K562 (cell line): ENCODE measurements around the gene HIF1A. TPM values are rescaled to one million over a fixed set of nuclear protein-coding genes. Genes with fewer than 3 reads are reported as not detected.

Experiments used
- ARNT ChIP-seq, 2 experiments: fragments of 450-650 bp; IDR thresholded peaks; 2 replicates each; pipeline ENCODE4 v1.6.1; 2016; ENCODE audit warnings: mild to moderate bottlenecking in 1 of 2
- ATF7 ChIP-seq: fragments of 450-650 bp; IDR thresholded peaks from 2 replicates; pipeline ENCODE4 v1.7.1; 2014; ENCODE audit warnings: mild to moderate bottlenecking, moderate library complexity
- CBX1 ChIP-seq: sonication (generic); IDR thresholded peaks from 2 replicates; pipeline ENCODE4 v1.6.1; 2016; ENCODE audit warnings: antibody characterized with exemption, low read depth, mild to moderate bottlenecking
- CBX3 ChIP-seq, 2 experiments: IDR thresholded peaks; 1 replicate in 1 of 2; 2 replicates in 1 of 2; pipeline ENCODE4 v1.6.1; 2012; ENCODE audit warnings: inconsistent platforms in 2 of 2, low read length in 2 of 2, borderline replicate concordance in 1 of 2, control low read depth in 1 of 2
- CHAMP1 ChIP-seq: fragments of 450-650 bp; IDR thresholded peaks from 2 replicates; pipeline ENCODE4 v1.6.1; 2016; ENCODE audit warnings: mild to moderate bottlenecking
- CXXC5 ChIP-seq: fragments of 250-450 bp; sonication (Bioruptor Pico); IDR thresholded peaks from 2 replicates; pipeline ENCODE4 v1.8.0; 2022; ENCODE audit warnings: inconsistent platforms, mild to moderate bottlenecking, moderate library complexity
- EGR1 ChIP-seq: fragments of 450-650 bp; conservative IDR thresholded peaks from 2 replicates; pipeline ENCODE4 v1.6.1; 2017; ENCODE audit warnings: mild to moderate bottlenecking
- ETV5 ChIP-seq: sonication (generic); formaldehyde crosslinking; IDR thresholded peaks from 2 replicates; pipeline ENCODE4 v1.4.0; 2020; ENCODE audit warnings: low read depth, mild to moderate bottlenecking, missing genetic modification reagents
- KDM5B ChIP-seq: fragments of 200-600 bp; sonication (generic); IDR thresholded peaks from 2 replicates; pipeline ENCODE4 v1.6.1; 2012; ENCODE audit warnings: low read depth, mild to moderate bottlenecking, moderate library complexity, low read length, control low read depth, inconsistent platforms; ENCODE audit not compliant: insufficient replicate concordance
- MEIS2 ChIP-seq: fragments of 450-650 bp; IDR thresholded peaks from 2 replicates; pipeline ENCODE4 v1.6.1; 2014; ENCODE audit warnings: mild to moderate bottlenecking; ENCODE audit not compliant: partially characterized antibody
- NFIC ChIP-seq: fragments of 450-650 bp; IDR thresholded peaks from 2 replicates; pipeline ENCODE4 v1.6.1; 2017; ENCODE audit warnings: mild to moderate bottlenecking, inconsistent platforms
- PHF8 ChIP-seq: fragments of 200-600 bp; sonication (generic); IDR thresholded peaks from 2 replicates; pipeline ENCODE4 v1.6.1; 2012; ENCODE audit warnings: mixed run types, mild to moderate bottlenecking, inconsistent platforms, low read length, moderate library complexity, borderline replicate concordance
- PML ChIP-seq: IDR thresholded peaks from 2 replicates; pipeline ENCODE4 v1.6.1; 2012; ENCODE audit warnings: low read length, inconsistent platforms
- POLR2AphosphoS5 ChIP-seq: IDR thresholded peaks from 2 replicates; pipeline ENCODE4 v1.6.1; 2011; ENCODE audit warnings: mild to moderate bottlenecking, low read depth, low read length, moderate library complexity; ENCODE audit not compliant: control insufficient read depth, insufficient read depth
- RBM25 ChIP-seq: fragments of 200-400 bp; formaldehyde crosslinking; IDR thresholded peaks from 2 replicates; pipeline ENCODE4 v1.6.1; 2018; ENCODE audit warnings: low read length, low read depth, moderate library complexity; ENCODE audit not compliant: severe bottlenecking
- SAFB ChIP-seq: fragments of 200-400 bp; formaldehyde crosslinking; IDR thresholded peaks from 2 replicates; pipeline ENCODE4 v1.6.1; 2017; ENCODE audit warnings: low read depth, low read length, borderline replicate concordance
- SMAD4 ChIP-seq: fragments of 250-450 bp; sonication (Bioruptor Pico); conservative IDR thresholded peaks from 2 replicates; pipeline ENCODE4 v1.8.0; 2021; ENCODE audit warnings: inconsistent platforms, mild to moderate bottlenecking, moderate library complexity
- SOX6 ChIP-seq: fragments of 450-650 bp; IDR thresholded peaks from 2 replicates; pipeline ENCODE4 v1.6.1; 2014; ENCODE audit warnings: mild to moderate bottlenecking
- TAF1 ChIP-seq: IDR thresholded peaks from 2 replicates; pipeline ENCODE4 v1.6.1; 2011; ENCODE audit warnings: mild to moderate bottlenecking, low read length, moderate library complexity; ENCODE audit not compliant: insufficient read depth, control insufficient read depth, severe bottlenecking; ENCODE audit errors: extremely low read depth
- TARDBP ChIP-seq: fragments of 450-650 bp; IDR thresholded peaks from 2 replicates; pipeline ENCODE4 v1.6.1; 2016
- TBP ChIP-seq: optimal IDR thresholded peaks from 2 replicates; pipeline ENCODE3; 2011; ENCODE audit warnings: low read depth, low read length, improper control_type of control experiment
- polyA plus RNA-seq, 8 experiments: library from polyadenylated mRNA; depleted of rRNA in 4 of 8; stranded (reverse) in 5 of 8; unstranded in 3 of 8; fragments of >200 nt; fragmentation: Nextera tagmentation in 2 of 8; fragmentation: Illumina TruSeq in 1 of 8; extraction: Ambion mirVana in 2 of 8; extraction: Trizol in 1 of 8; gene quantifications; 2 replicates each; pipeline versions ENCODE4 v1.2.1 to v1.2.3, GENCODE V29; 2011 to 2014; ENCODE audit warnings: inconsistent platforms in 1 of 8, missing spikeins in 1 of 8
- total RNA-seq, 7 experiments: library from RNA; depleted of rRNA in 6 of 7; stranded (reverse); fragments of >200 nt in 6 of 7; fragmentation: Illumina TruSeq in 2 of 7; extraction: Trizol in 2 of 7; gene quantifications; 2 replicates each; pipeline versions ENCODE4 v1.2.1 to v1.2.3, GENCODE V29; 2011 to 2021; ENCODE audit warnings: low replicate concordance in 1 of 7
- TF ChIP-seq, protein P1 (sequence below): fragments of 450-650 bp; IDR thresholded peaks from 2 replicates; pipeline ENCODE4 v1.7.0; 2016; ENCODE audit warnings: borderline replicate concordance
- TF ChIP-seq, protein P2 (sequence below): fragments of 200-800 bp; sonication (Bioruptor generic); IDR thresholded peaks from 2 replicates; pipeline ENCODE4 v1.6.1; 2017; ENCODE audit warnings: missing genetic modification characterization, missing compliant biosample characterization

Gene HIF1A
- total and polyA plus RNA-seq, 9 of the 15 experiments (the other 6 are each of a cell fraction or from before 2014, with no cell fraction given): 5.9 to 35.3 (median 24.2) TPM

DNA sequence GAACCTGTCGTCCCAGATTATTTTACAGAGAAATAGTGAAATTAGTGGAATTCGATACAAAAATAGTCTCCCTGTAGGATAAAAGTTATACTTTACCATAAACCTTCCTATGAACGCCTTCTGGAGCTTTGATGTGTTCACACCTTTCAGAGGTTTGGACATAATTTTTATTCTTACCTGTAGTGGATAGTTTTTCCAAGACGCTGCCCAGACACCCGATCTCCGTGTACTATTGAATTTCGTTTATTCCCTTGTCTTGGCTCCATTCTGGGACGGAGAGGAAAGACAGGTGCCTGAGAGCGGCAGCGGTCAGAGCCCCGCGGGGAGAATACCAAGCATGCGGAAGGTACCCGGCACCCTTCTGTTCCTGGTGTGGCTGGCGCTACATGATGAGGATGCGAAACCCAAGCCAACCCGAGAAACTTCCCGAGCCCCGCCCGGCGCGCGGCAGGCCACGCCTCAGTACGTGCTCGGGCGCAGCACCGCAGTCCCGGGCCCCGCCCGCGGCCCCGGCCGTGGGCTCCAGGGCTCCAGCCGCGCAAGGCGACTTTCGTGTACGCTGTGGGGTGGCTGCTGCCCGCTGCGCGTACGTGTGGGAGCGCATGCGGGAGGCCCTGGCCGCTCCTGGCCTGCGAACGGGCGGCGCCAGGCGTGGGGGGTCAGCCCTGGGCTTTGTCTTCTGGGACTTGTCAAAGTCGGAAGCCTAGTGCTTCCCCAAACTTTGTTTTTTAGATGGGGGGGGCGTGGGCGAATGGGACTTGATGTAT lies 55.6 kb downstream of the HIF1A start (continued):
- TF ChIP-seq SOX6: 0 out of 2 replicates have a peak, but pooled peaks have one; percentile 22
- TF ChIP-seq SMAD4 (CRISPR knock-in tag): 0 out of 2 replicates have a peak, but pooled peaks have one; percentile 39
- TF ChIP-seq TAF1: peak; percentile 53
- TF ChIP-seq CHAMP1: no peak
- no peak for TF ChIP-seq CBX3 (IDR thresholded peaks at IDR 0.05; ENCODE audit: borderline replicate concordance in 1 of 2, low read length in 2 of 2)
- TF ChIP-seq TARDBP: 0 out of 2 replicates have a peak, but pooled peaks have one; percentile 55
- TF ChIP-seq, protein P1, sequence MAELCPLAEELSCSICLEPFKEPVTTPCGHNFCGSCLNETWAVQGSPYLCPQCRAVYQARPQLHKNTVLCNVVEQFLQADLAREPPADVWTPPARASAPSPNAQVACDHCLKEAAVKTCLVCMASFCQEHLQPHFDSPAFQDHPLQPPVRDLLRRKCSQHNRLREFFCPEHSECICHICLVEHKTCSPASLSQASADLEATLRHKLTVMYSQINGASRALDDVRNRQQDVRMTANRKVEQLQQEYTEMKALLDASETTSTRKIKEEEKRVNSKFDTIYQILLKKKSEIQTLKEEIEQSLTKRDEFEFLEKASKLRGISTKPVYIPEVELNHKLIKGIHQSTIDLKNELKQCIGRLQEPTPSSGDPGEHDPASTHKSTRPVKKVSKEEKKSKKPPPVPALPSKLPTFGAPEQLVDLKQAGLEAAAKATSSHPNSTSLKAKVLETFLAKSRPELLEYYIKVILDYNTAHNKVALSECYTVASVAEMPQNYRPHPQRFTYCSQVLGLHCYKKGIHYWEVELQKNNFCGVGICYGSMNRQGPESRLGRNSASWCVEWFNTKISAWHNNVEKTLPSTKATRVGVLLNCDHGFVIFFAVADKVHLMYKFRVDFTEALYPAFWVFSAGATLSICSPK: no peak
- TF ChIP-seq, protein P2, sequence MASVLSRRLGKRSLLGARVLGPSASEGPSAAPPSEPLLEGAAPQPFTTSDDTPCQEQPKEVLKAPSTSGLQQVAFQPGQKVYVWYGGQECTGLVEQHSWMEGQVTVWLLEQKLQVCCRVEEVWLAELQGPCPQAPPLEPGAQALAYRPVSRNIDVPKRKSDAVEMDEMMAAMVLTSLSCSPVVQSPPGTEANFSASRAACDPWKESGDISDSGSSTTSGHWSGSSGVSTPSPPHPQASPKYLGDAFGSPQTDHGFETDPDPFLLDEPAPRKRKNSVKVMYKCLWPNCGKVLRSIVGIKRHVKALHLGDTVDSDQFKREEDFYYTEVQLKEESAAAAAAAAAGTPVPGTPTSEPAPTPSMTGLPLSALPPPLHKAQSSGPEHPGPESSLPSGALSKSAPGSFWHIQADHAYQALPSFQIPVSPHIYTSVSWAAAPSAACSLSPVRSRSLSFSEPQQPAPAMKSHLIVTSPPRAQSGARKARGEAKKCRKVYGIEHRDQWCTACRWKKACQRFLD (CRISPR knock-in tag): no peak
- peak; percentile 82 for TF ChIP-seq CXXC5 (CRISPR knock-in tag)
- peak; percentile 4 for TF ChIP-seq MEIS2
- no peak for TF ChIP-seq NFIC
- peak; percentile 28; the same call in 1 of the 2 replicates for TF ChIP-seq PML
- TF ChIP-seq ATF7: 0 out of 2 replicates have a peak, but pooled peaks have one; percentile 39
- TF ChIP-seq KDM5B: peak; percentile 51
- TF ChIP-seq TBP: peak; percentile 71
- peak; percentile 86 for TF ChIP-seq SAFB
- TF ChIP-seq ETV5 (CRISPR knock-in tag): no peak
- peak; percentile 74; the same call in 1 of the 2 replicates for TF ChIP-seq PHF8
- no peak for TF ChIP-seq ARNT (IDR thresholded peaks at IDR 0.05)
- peak; percentile 58; the same call in 1 of the 2 replicates for TF ChIP-seq EGR1
- no peak for TF ChIP-seq RBM25
- TF ChIP-seq CBX1: 0 out of 2 replicates have a peak, but pooled peaks have one; percentile 42
- peak; percentile 31; the same call in 1 of the 2 replicates for TF ChIP-seq POLR2AphosphoS5
